ENCODE measurements around the gene UQCC5. TPM values are rescaled to one million over a fixed set of nuclear protein-coding genes. Genes with fewer than 3 reads are reported as not detected.

The UQCC5 gene
- total RNA-seq, 2 donors from 2014 or later, result 0.78 to 7.3 TPM

GRCh38 chr3:52519445-52520140 lies 16.8 kb upstream of the UQCC5 start:
- H3K36me3 ChIP-seq (replicated peaks in 1 of 2; ENCODE audit: insufficient read depth in 1 of 2, low read depth in 2 of 2), result no peaks in the 10 kb centered on the region
- TF ChIP-seq CTCF (IDR thresholded peaks at IDR 0.05) (no peak), POLR2A (IDR thresholded peaks at IDR 0.05) (no peak)

GRCh38 chr3:52520141-52520667 lies 16.2 kb upstream of the UQCC5 start:
- ATAC-seq, result no peak
- no peaks in the 10 kb centered on the region for H3K27me3 ChIP-seq
- 86 to 90% methylated on average over 5 to 14 of the region's 14 CpGs for WGBS, 2 donors
- intact Hi-C loops (cut with DNase I), result no loop called here
- peaks cover 2% of the 10 kb centered on the region for H3K4me1 ChIP-seq
- H3K9me3 ChIP-seq, result no peaks in the 10 kb centered on the region
- H3K4me3 ChIP-seq, result no peak overlapping the region
- TF ChIP-seq POLR2A (IDR thresholded peaks at IDR 0.05) (no peak), CTCF (IDR thresholded peaks at IDR 0.05) (no peak)
- DNase-seq, result no peak
- H3K36me3 ChIP-seq (replicated peaks in 1 of 2; ENCODE audit: insufficient read depth in 1 of 2, low read depth in 2 of 2), result no peaks in the 10 kb centered on the region
- no peak overlapping the region for H3K27ac ChIP-seq

More at GRCh38 chr3:52519445-52520140, 16.8 kb upstream of the UQCC5 start:
- no peak for ATAC-seq
- Histone ChIP-seq H3K4me1 (no peaks in the 10 kb centered on the region), H3K27me3 (no peaks in the 10 kb centered on the region), H3K9me3 (no peaks in the 10 kb centered on the region), H3K27ac (no peak overlapping the region), H3K4me3 (no peak overlapping the region)
- intact Hi-C loops (cut with DNase I), result no loop called here
- no peak for DNase-seq
- WGBS, 2 donors, result 89 to 93% methylated on average over 6 to 21 of the region's 22 CpGs

GRCh38 chr3:52520716-52521487 lies 15.5 kb upstream of the UQCC5 start:
- intact Hi-C loops (cut with DNase I), result no loop called here

GRCh38 chr3:52521488-52521824 lies 14.9 kb upstream of the UQCC5 start:
- no peaks in the 10 kb centered on the region for H3K27me3 ChIP-seq
- 85 to 94% methylated on average over 5 to 8 of the region's 8 CpGs for WGBS, 2 donors
- H3K27ac ChIP-seq, result no peak overlapping the region
- no peak overlapping the region for H3K4me3 ChIP-seq
- peaks cover 14% of the 10 kb centered on the region for H3K4me1 ChIP-seq
- DNase-seq (no peak), ATAC-seq (no peak)
- no peaks in the 10 kb centered on the region for H3K9me3 ChIP-seq
- no peaks in the 10 kb centered on the region for H3K36me3 ChIP-seq (replicated peaks in 1 of 2; ENCODE audit: insufficient read depth in 1 of 2, low read depth in 2 of 2)
- intact Hi-C loops (cut with DNase I), result no loop called here
- TF ChIP-seq CTCF (IDR thresholded peaks at IDR 0.05) (no peak), POLR2A (IDR thresholded peaks at IDR 0.05) (no peak)

More at GRCh38 chr3:52520716-52521487, 15.5 kb upstream of the UQCC5 start:
- WGBS, 2 donors, result 89 to 90% methylated on average over 18 to 20 of the region's 20 CpGs
- TF ChIP-seq POLR2A (IDR thresholded peaks at IDR 0.05), result no peak
- TF ChIP-seq CTCF (IDR thresholded peaks at IDR 0.05), result no peak
- DNase-seq, result no peak
- Histone ChIP-seq H3K4me3 (no peak overlapping the region), H3K4me1 (peaks cover 9% of the 10 kb centered on the region), H3K27ac (no peak overlapping the region), H3K27me3 (no peaks in the 10 kb centered on the region), H3K9me3 (no peaks in the 10 kb centered on the region), H3K36me3 (replicated peaks in 1 of 2; ENCODE audit: insufficient read depth in 1 of 2, low read depth in 2 of 2) (no peaks in the 10 kb centered on the region)
- ATAC-seq, result no peak

All from body of pancreas (tissue), 4 donors.